ENCODE results near the gene RNF43. TPM values are rescaled to one million over a fixed set of nuclear protein-coding genes. Genes with fewer than 3 reads are reported as not detected.

RNF43 gene
- polyA plus RNA-seq, 1 donor from 2014 or later: not detected

DNA sequence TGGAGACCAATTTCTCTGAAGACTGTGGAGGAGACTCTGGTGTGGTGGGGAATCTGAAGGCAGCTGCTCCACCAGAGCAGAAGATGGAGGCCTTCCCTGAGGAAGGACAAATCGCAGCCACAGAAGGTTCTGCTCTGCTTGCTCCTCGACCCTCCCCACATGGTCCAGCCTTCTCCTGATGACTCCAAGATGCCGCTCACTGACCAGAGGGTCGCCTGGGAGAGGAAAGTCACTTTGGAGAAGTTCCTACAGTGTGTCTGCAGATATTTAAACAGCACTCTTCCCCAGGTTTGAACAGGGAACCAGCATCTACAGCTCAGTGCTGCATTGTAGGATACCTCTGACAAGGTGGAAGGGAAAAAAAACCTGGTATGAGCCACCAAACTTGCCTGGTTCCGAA is 44.3 kb downstream of the RNF43 start:
- Histone ChIP-seq H3K27me3 (ENCODE audit: insufficient read depth, low read depth, low read length) (no peaks in the 10 kb centered on the region), H3K4me2 (ENCODE audit: low read length) (no peak overlapping the region), H3F3A (ENCODE audit: insufficient read depth, low read length, poor library complexity, severe bottlenecking) (no peaks in the 10 kb centered on the region), H3K36me3 (ENCODE audit: insufficient read depth, low read length) (no peaks in the 10 kb centered on the region), H4K20me1 (ENCODE audit: insufficient read depth) (no peaks in the 10 kb centered on the region), H3K9me2 (ENCODE audit: insufficient read depth, low read length) (no peaks in the 10 kb centered on the region), H3K4me3 (ENCODE audit: low read length) (no peak overlapping the region), H3K9ac (ENCODE audit: low read length) (no peak overlapping the region), H3K27ac (ENCODE audit: low read length) (no peak overlapping the region), H3K79me2 (replicated peaks; ENCODE audit: insufficient read depth, low read length) (no peaks in the 10 kb centered on the region), H3K9me3 (ENCODE audit: low read length) (no peaks in the 10 kb centered on the region), H2AFZ (ENCODE audit: low read depth, low read length) (no peak overlapping the region)
- TF ChIP-seq EP300 (conservative IDR thresholded peaks at IDR 0.05; ENCODE audit: poor library complexity, severe bottlenecking) (no peak), POLR2AphosphoS5 (IDR thresholded peaks at IDR 0.05) (no peak), EZH2 (IDR thresholded peaks at IDR 0.05; ENCODE audit: borderline replicate concordance, insufficient read depth, low read length, poor library complexity, severe bottlenecking) (no peak), RAD21 (conservative IDR thresholded peaks at IDR 0.05) (no peak), MXI1 (conservative IDR thresholded peaks at IDR 0.05; ENCODE audit: poor library complexity, severe bottlenecking) (no peak), TAF1 (IDR thresholded peaks at IDR 0.05; ENCODE audit: low read depth) (no peak), SMC3 (conservative IDR thresholded peaks at IDR 0.05; ENCODE audit: poor library complexity) (no peak)
- TF ChIP-seq, protein P1, sequence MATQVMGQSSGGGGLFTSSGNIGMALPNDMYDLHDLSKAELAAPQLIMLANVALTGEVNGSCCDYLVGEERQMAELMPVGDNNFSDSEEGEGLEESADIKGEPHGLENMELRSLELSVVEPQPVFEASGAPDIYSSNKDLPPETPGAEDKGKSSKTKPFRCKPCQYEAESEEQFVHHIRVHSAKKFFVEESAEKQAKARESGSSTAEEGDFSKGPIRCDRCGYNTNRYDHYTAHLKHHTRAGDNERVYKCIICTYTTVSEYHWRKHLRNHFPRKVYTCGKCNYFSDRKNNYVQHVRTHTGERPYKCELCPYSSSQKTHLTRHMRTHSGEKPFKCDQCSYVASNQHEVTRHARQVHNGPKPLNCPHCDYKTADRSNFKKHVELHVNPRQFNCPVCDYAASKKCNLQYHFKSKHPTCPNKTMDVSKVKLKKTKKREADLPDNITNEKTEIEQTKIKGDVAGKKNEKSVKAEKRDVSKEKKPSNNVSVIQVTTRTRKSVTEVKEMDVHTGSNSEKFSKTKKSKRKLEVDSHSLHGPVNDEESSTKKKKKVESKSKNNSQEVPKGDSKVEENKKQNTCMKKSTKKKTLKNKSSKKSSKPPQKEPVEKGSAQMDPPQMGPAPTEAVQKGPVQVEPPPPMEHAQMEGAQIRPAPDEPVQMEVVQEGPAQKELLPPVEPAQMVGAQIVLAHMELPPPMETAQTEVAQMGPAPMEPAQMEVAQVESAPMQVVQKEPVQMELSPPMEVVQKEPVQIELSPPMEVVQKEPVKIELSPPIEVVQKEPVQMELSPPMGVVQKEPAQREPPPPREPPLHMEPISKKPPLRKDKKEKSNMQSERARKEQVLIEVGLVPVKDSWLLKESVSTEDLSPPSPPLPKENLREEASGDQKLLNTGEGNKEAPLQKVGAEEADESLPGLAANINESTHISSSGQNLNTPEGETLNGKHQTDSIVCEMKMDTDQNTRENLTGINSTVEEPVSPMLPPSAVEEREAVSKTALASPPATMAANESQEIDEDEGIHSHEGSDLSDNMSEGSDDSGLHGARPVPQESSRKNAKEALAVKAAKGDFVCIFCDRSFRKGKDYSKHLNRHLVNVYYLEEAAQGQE (IDR thresholded peaks at IDR 0.05; ENCODE audit: borderline replicate concordance): no peak
- TF ChIP-seq, protein P2, sequence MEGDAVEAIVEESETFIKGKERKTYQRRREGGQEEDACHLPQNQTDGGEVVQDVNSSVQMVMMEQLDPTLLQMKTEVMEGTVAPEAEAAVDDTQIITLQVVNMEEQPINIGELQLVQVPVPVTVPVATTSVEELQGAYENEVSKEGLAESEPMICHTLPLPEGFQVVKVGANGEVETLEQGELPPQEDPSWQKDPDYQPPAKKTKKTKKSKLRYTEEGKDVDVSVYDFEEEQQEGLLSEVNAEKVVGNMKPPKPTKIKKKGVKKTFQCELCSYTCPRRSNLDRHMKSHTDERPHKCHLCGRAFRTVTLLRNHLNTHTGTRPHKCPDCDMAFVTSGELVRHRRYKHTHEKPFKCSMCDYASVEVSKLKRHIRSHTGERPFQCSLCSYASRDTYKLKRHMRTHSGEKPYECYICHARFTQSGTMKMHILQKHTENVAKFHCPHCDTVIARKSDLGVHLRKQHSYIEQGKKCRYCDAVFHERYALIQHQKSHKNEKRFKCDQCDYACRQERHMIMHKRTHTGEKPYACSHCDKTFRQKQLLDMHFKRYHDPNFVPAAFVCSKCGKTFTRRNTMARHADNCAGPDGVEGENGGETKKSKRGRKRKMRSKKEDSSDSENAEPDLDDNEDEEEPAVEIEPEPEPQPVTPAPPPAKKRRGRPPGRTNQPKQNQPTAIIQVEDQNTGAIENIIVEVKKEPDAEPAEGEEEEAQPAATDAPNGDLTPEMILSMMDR (IDR thresholded peaks at IDR 0.05; ENCODE audit: poor library complexity, severe bottlenecking): no peak

DNA sequence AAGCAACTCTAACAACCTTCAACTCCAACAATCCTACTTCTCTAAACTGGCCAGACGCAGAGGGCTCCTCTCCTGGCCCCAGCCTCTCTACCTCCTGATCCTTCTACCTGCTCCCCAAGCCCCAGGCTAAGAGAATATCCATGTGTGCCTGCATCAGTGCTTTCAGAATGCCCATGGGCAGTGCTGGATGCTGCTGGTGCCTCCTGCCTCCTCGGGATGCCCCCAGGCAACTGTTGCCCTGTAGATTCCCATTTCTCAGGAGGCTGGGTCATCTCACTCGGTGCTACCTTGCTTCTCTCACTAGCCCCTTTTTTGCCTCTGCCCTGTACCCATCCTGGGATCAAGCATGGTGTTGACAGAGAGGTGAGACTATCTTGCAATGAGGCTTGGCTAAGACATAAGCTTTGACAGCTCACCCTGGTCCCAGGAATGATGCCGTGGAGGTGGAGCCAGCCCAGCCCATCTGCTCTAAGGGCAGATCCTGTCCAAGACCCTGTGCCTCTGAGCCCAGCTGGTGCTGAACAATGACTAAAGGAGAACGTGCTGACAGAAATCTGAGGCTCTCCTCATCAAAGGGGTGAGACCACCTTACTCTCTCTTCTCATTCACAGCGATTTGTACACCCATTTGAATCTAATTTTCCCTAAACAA is 45.9 kb downstream of the RNF43 start:
- no peaks in the 10 kb centered on the region for H3F3A ChIP-seq (ENCODE audit: insufficient read depth, low read length, poor library complexity, severe bottlenecking)
- H4K20me1 ChIP-seq (ENCODE audit: insufficient read depth): no peaks in the 10 kb centered on the region
- H3K27me3 ChIP-seq (ENCODE audit: insufficient read depth, low read depth, low read length): no peaks in the 10 kb centered on the region
- TF ChIP-seq, protein P1 (IDR thresholded peaks at IDR 0.05; ENCODE audit: borderline replicate concordance): no peak
- TF ChIP-seq POLR2AphosphoS5 (IDR thresholded peaks at IDR 0.05) (no peak), TAF1 (IDR thresholded peaks at IDR 0.05; ENCODE audit: low read depth) (no peak), SMC3 (conservative IDR thresholded peaks at IDR 0.05; ENCODE audit: poor library complexity) (no peak), RAD21 (conservative IDR thresholded peaks at IDR 0.05) (no peak), EP300 (conservative IDR thresholded peaks at IDR 0.05; ENCODE audit: poor library complexity, severe bottlenecking) (no peak), EZH2 (IDR thresholded peaks at IDR 0.05; ENCODE audit: borderline replicate concordance, insufficient read depth, low read length, poor library complexity, severe bottlenecking) (no peak), MXI1 (conservative IDR thresholded peaks at IDR 0.05; ENCODE audit: poor library complexity, severe bottlenecking) (no peak)
- TF ChIP-seq, protein P2 (IDR thresholded peaks at IDR 0.05; ENCODE audit: poor library complexity, severe bottlenecking): no peak
- no peak overlapping the region for H3K4me2 ChIP-seq (ENCODE audit: low read length)
- no peak overlapping the region for H3K9ac ChIP-seq (ENCODE audit: low read length)
- no peak overlapping the region for H3K27ac ChIP-seq (ENCODE audit: low read length)
- H2AFZ ChIP-seq (ENCODE audit: low read depth, low read length): no peak overlapping the region
- H3K9me3 ChIP-seq (ENCODE audit: low read length): no peaks in the 10 kb centered on the region
- H3K79me2 ChIP-seq (replicated peaks; ENCODE audit: insufficient read depth, low read length): no peaks in the 10 kb centered on the region
- H3K9me2 ChIP-seq (ENCODE audit: insufficient read depth, low read length): no peaks in the 10 kb centered on the region
- no peak overlapping the region for H3K4me3 ChIP-seq (ENCODE audit: low read length)
- no peaks in the 10 kb centered on the region for H3K36me3 ChIP-seq (ENCODE audit: insufficient read depth, low read length)

All from neural cell (in vitro differentiated cells).